Measurements from ENCODE around the gene GNPTAB.

DNA sequence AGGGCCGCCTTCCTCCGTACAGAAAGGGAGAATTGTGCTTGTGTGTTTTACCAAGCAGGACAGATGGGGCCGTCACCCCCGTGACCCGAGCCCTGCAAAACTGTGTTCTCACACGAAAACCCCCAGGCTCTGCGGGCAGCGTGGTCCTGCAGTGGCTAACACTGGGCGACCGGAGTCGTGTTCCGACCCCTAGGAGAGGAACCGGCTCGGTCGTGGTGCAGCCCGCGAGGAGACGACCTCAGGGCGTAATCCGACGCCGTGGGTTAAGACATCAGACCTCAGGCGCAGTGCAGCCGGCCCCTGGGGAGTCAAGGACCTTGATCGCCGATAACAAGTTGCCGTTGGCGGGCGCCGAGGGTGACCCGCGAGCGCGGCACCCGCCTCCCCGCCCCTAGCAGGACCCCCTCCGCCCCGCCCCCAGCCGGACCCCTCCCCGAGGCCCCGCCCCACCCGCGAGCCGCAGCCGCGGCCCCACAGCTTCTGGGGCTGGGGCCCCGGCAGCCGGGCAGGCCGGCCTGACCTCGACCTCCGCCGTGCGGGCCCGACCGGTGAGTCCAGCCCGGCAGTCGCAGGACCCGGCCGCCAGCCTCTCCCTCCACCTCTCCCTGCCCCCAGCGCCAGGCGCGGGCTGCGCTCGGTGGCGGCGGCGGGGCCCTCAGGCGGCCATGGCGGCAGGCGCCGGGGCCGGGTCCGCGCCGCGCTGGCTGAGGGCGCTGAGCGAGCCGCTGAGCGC, 133.4 kb downstream of the GNPTAB start, which contains the start of gene CHPT1:
- TF ChIP-seq CTCF (conservative IDR thresholded peaks at IDR 0.05) (no peak), EZH2 (IDR thresholded peaks at IDR 0.05; ENCODE audit: low read depth) (no peak)

Measured in PC-9 (cell line).